ENCODE data around the gene TADA3.

DNA sequence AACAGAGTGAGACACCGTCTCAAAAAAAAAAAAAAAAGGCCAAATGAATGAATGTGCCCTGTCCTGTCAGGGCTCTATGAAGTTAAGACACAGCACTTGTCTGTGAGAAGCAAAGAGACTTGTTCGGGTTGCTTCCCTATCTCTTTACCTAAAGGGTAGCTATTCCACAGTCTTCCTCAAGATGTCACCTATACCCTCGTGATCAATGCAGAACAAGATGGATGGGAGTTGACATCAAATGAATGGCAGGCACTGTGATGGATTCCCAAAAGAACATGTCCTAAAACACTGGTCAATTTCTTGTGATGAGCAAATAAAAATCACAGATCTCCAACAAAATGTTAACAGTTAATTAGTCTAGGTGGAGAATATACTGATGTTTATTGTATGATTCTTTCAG, 9.5 kb downstream of the TADA3 start:
- TF ChIP-seq POLR2A (IDR thresholded peaks at IDR 0.05; ENCODE audit: low read depth, low read length) (no peak), TAF1 (IDR thresholded peaks at IDR 0.05; ENCODE audit: low read depth, low read length) (no peak), POLR2AphosphoS5 (IDR thresholded peaks at IDR 0.05; ENCODE audit: low read depth, low read length) (no peak), PAX5 (IDR thresholded peaks at IDR 0.05; ENCODE audit: insufficient read depth, low read length, severe bottlenecking) (no peak), POU2F2 (IDR thresholded peaks at IDR 0.05; ENCODE audit: low read depth, low read length) (no peak), SPI1 (IDR thresholded peaks at IDR 0.05; ENCODE audit: low read depth, low read length) (no peak)

Data from GM12891 (cell line).